HCT116 (cell line): Measurements from ENCODE around the gene PRKCH. TPM values are rescaled to one million over a fixed set of nuclear protein-coding genes. Genes with fewer than 3 reads are reported as not detected.

Experiments used
- ATAC-seq: fragments of 200-7000 bp; cut with Tn5 transposase; 2 replicates; pipeline ENCODE4 v1.9.1; 2020; ENCODE audit warnings: mild to moderate bottlenecking, moderate library complexity
- BruUV-seq: library from RNA; stranded (reverse); fragments of 400-500 nt; replicated peaks from 2 replicates; lab custom pipeline; 2021; lab: Mats Ljungman, UMichigan
- CTCF ChIA-PET: fragments of 300-600 bp; sonication (Branson Sonifier 250); formaldehyde crosslinking; loops from one replicate; lab custom pipeline; 2021; ENCODE audit warnings: antibody characterized with exemption; lab: Charles Lee
- POLR2A ChIA-PET: fragments of 300-600, 350-600 bp; sonication (Branson Sonifier 250); formaldehyde crosslinking; loops from one replicate; lab custom pipeline; 2021; ENCODE audit warnings: antibody characterized with exemption; lab: Charles Lee
- RAD21 ChIA-PET, 2 experiments: fragments of 300-600 bp; sonication (Branson Sonifier 250); formaldehyde crosslinking; loops; one replicate each; lab custom pipeline; 2023; ENCODE audit warnings: low total read pairs in 2 of 2; ENCODE audit not compliant: uncharacterized antibody in 2 of 2, unreplicated experiment in 2 of 2, low non-redundant PET in 1 of 2; lab: Charles Lee
- DNase-seq: peaks from one replicate; pipeline ENCODE4 v3.0.0-alpha.2; 2010; ENCODE audit warnings: low read depth, low spot score
- H2AFZ ChIP-seq: fragments of 200-600 bp; shearing (Covaris generic), sonication (generic); 2 replicates; pipeline ENCODE4 v1.6.1; 2017; ENCODE audit warnings: low read depth, mixed run types, mixed read lengths, antibody characterized with exemption, low read length; ENCODE audit not compliant: poor library complexity, severe bottlenecking
- H3K27ac ChIP-seq: 2 replicates; pipeline ENCODE4 v1.5.1; 2012; ENCODE audit warnings: low read depth, low read length
- H3K27me3 ChIP-seq: fragments of 200-600 bp; sonication (generic); 2 replicates; pipeline ENCODE4 v1.6.1; 2016; ENCODE audit warnings: mixed run types, low read length, mixed read lengths; ENCODE audit not compliant: insufficient read depth
- H3K36me3 ChIP-seq, 2 experiments: fragments of 200-500 bp in 1 of 2; fragments of 200-600 bp in 1 of 2; sonication (Bioruptor generic) in 1 of 2; sonication (generic) in 1 of 2; 2 replicates each; pipeline versions ENCODE4 v1.5.1 to v1.6.1; 2014 to 2016; ENCODE audit warnings: low read length in 2 of 2, inconsistent platforms in 1 of 2, mixed read lengths in 1 of 2, mixed run types in 1 of 2; ENCODE audit not compliant: insufficient read depth in 2 of 2, control insufficient read depth in 1 of 2
- H3K4me1 ChIP-seq, 2 experiments: fragments of 200-600 bp in 1 of 2; sonication (generic) in 1 of 2; 2 replicates each; pipeline versions ENCODE4 v1.5.1 to v1.6.1; 2012 to 2017; ENCODE audit warnings: low read length in 2 of 2, inconsistent platforms in 1 of 2, mild to moderate bottlenecking in 1 of 2, mixed read lengths in 1 of 2, mixed run types in 1 of 2, moderate library complexity in 1 of 2; ENCODE audit not compliant: insufficient read depth in 2 of 2, control insufficient read depth in 1 of 2
- H3K4me2 ChIP-seq: fragments of 200-600 bp; sonication (generic); 2 replicates; pipeline ENCODE4 v1.6.1; 2017; ENCODE audit warnings: mixed run types, low read length, mixed read lengths
- H3K4me3 ChIP-seq, 2 experiments: fragments of 200-600 bp in 1 of 2; sonication (generic) in 1 of 2; replicated peaks in 1 of 2; 2 replicates each; pipeline ENCODE4 v1.5.1; 2011 to 2016; ENCODE audit warnings: low read length in 2 of 2, control low read depth in 1 of 2, low read depth in 1 of 2, mild to moderate bottlenecking in 1 of 2, mixed read lengths in 1 of 2, mixed run types in 1 of 2
- H3K79me2 ChIP-seq: fragments of 200-600 bp; sonication (generic); 2 replicates; pipeline ENCODE4 v1.6.1; 2017; ENCODE audit warnings: mild to moderate bottlenecking, mixed run types, low read length, moderate library complexity, mixed read lengths; ENCODE audit not compliant: insufficient read depth
- H3K9ac ChIP-seq: fragments of 200-600 bp; sonication (generic); 2 replicates; pipeline ENCODE4 v1.6.1; 2016; ENCODE audit warnings: low read length, mixed read lengths
- H3K9me2 ChIP-seq: fragments of 200-600 bp; sonication (generic), shearing (Covaris generic); 2 replicates; pipeline ENCODE4 v1.6.1; 2017; ENCODE audit warnings: mixed run types, mild to moderate bottlenecking, moderate library complexity; ENCODE audit not compliant: insufficient read depth
- H3K9me3 ChIP-seq, 2 experiments: fragments of 200-500 bp in 1 of 2; fragments of 200-600 bp in 1 of 2; sonication (Bioruptor generic) in 1 of 2; sonication (generic) in 1 of 2; 2 replicates each; pipeline ENCODE4 v1.6.1; 2014 to 2017; ENCODE audit warnings: low read length in 2 of 2, mixed read lengths in 2 of 2, inconsistent platforms in 1 of 2, low read depth in 1 of 2, mild to moderate bottlenecking in 1 of 2, mixed run types in 1 of 2, moderate library complexity in 1 of 2; ENCODE audit not compliant: control insufficient read depth in 1 of 2, insufficient read depth in 1 of 2
- H4K20me1 ChIP-seq: fragments of 200-600 bp; sonication (generic), shearing (Covaris generic); 2 replicates; pipeline ENCODE4 v1.6.1; 2017; ENCODE audit warnings: mixed run types, mild to moderate bottlenecking, moderate library complexity; ENCODE audit not compliant: insufficient read depth
- CEBPB ChIP-seq: IDR thresholded peaks from 2 replicates; pipeline ENCODE4 v1.6.1; 2012; ENCODE audit warnings: low read depth
- EGR1 ChIP-seq: IDR thresholded peaks from 2 replicates; pipeline ENCODE4 v1.6.1; 2012; ENCODE audit warnings: low read depth
- EZH2 ChIP-seq: fragments of 200-600 bp; sonication (generic); IDR thresholded peaks from 2 replicates; pipeline ENCODE4 v1.6.1; 2017; ENCODE audit warnings: antibody characterized with exemption, mixed run types
- FOSL1 ChIP-seq: IDR thresholded peaks from 2 replicates; pipeline ENCODE4 v1.6.1; 2012; ENCODE audit warnings: low read depth
- JUND ChIP-seq: IDR thresholded peaks from 2 replicates; pipeline ENCODE4 v1.6.1; 2012
- POLR2A ChIP-seq: IDR thresholded peaks from 2 replicates; pipeline ENCODE4 v1.7.0; 2011; ENCODE audit warnings: borderline replicate concordance; ENCODE audit not compliant: insufficient read depth, insufficient read length; ENCODE audit errors: extremely low read depth
- RAD21 ChIP-seq: IDR thresholded peaks from 2 replicates; pipeline ENCODE4 v1.6.1; 2012; ENCODE audit warnings: low read depth, mild to moderate bottlenecking
- SIN3A ChIP-seq: IDR thresholded peaks from 2 replicates; pipeline ENCODE4 v1.6.1; 2012; ENCODE audit warnings: low read depth
- SP1 ChIP-seq: IDR thresholded peaks from 2 replicates; pipeline ENCODE4 v1.6.1; 2012; ENCODE audit warnings: low read depth
- TCF7L2 ChIP-seq: IDR thresholded peaks from 2 replicates; pipeline ENCODE4 v1.7.0; 2011; ENCODE audit warnings: borderline replicate concordance, inconsistent platforms; ENCODE audit not compliant: insufficient read depth, insufficient read length; ENCODE audit errors: extremely low read depth
- ZNF274 ChIP-seq: fragments of 200-500 bp; sonication (Bioruptor generic); IDR thresholded peaks from 2 replicates; pipeline ENCODE4 v1.6.1; 2014; ENCODE audit warnings: mild to moderate bottlenecking, low read depth, low read length, inconsistent platforms
- intact Hi-C: fragments of 100-400 bp; cut with micrococcal nuclease; formaldehyde crosslinking; loops from 2 replicates; pipeline ENCODE4 v1.10.0; 2022
- total RNA-seq: library from RNA; stranded (reverse); gene quantifications from one replicate; pipeline ENCODE4 v1.2.1, GENCODE V29; 2021; ENCODE audit not compliant: unreplicated experiment
- TF ChIP-seq, protein P1 (sequence below): IDR thresholded peaks from 2 replicates; pipeline ENCODE4 v1.6.1; 2012
- TF ChIP-seq, protein P2 (sequence below), 3 experiments: fragments of 200-600 bp in 1 of 3; sonication (generic) in 1 of 3; IDR thresholded peaks in 2 of 3; conservative IDR thresholded peaks in 1 of 3; 2 replicates each; pipeline ENCODE4 v1.5.1; 2012 to 2017; ENCODE audit warnings: low read depth in 2 of 3, low read length in 2 of 3, antibody characterized with exemption in 1 of 3, borderline replicate concordance in 1 of 3, control low read depth in 1 of 3, mild to moderate bottlenecking in 1 of 3, mixed read lengths in 1 of 3, mixed run types in 1 of 3, moderate library complexity in 1 of 3; ENCODE audit not compliant: insufficient read depth in 1 of 3
- TF ChIP-seq, protein P3 (sequence below): IDR thresholded peaks from 2 replicates; pipeline ENCODE4 v1.6.1; 2012
- TF ChIP-seq, protein P4 (sequence below): IDR thresholded peaks from 2 replicates; pipeline ENCODE4 v1.6.1; 2012; ENCODE audit warnings: low read depth
- TF ChIP-seq, protein P5 (sequence below): IDR thresholded peaks from 2 replicates; pipeline ENCODE4 v1.6.1; 2011; ENCODE audit warnings: mild to moderate bottlenecking, low read length, moderate library complexity; ENCODE audit not compliant: insufficient replicate concordance; ENCODE audit errors: extremely low read depth

Gene PRKCH
- total RNA-seq, 1 experiment from 2014 or later, result 16.6 TPM

DNA sequence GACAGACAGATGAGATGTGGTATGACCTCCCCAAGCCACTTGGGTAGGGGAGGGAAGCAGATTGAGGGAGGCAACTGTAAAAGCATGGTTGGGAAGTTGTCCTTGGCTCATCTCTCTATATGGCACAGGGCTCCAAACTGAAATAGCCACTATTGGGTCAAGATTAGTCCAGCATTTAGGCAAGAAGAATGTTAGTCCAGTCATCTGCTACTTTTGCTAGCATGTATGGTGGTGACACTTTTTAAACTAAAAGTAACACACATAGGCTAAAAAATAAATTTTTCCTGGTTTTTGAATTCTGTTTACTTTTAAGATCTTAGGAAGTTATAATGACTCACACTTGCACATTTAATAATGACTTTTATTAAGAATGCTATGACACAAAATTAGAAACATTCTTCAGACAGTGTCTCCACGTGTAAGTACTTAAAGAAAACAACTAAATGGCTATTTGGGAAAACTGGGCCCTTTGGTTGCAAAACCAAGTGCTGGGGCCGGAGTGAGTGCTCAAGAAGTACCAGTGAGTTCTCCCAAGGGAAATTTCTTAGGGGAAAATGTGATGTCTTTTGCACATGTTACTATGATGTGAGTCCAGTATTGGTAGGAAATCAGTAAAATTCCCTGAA, 194.9 kb downstream of the PRKCH start (continued):
- TF ChIP-seq ZNF274, result no peak

DNA sequence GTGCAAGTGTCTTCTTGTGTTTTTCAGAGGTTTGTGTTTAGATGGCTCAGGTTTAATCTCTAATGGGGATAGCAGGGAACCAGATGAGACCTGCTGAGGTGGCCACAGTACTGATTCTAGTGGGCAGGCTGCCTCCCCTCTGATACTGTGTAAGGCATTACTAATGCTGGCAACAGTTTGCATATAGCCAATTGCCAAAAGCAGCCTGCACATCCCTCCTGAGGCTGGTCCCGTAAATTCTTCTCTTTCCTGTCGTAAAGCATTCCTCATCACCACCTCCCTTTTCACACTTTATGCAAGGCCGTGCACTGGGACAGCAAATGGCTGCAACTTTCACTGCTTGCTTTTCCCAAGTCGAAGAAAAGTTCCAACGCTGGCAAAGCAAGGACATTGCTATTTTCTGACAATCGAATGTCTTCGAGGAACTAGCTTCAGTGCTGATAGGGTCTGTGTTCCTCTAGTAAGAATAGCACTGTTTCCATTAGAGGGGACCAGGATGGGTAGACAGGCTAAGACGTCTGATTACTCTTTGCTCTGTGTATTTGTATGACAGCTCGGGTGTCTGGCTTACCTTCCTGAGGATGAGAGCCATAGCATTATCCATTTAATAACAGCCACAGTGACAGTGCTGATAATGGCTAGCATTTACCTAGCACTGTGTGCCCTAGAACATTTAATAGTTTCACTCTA, 195.7 kb downstream of the PRKCH start:
- TF ChIP-seq FOSL1 (no peak), CEBPB (no peak), SIN3A (no peak), ZNF274 (no peak), TCF7L2 (no peak), EGR1 (no peak), EZH2 (no peak), JUND (no peak), POLR2A (no peak), SP1 (no peak), RAD21 (no peak)
- TF ChIP-seq, protein P1, sequence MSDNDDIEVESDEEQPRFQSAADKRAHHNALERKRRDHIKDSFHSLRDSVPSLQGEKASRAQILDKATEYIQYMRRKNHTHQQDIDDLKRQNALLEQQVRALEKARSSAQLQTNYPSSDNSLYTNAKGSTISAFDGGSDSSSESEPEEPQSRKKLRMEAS, result no peak
- TF ChIP-seq, protein P2, sequence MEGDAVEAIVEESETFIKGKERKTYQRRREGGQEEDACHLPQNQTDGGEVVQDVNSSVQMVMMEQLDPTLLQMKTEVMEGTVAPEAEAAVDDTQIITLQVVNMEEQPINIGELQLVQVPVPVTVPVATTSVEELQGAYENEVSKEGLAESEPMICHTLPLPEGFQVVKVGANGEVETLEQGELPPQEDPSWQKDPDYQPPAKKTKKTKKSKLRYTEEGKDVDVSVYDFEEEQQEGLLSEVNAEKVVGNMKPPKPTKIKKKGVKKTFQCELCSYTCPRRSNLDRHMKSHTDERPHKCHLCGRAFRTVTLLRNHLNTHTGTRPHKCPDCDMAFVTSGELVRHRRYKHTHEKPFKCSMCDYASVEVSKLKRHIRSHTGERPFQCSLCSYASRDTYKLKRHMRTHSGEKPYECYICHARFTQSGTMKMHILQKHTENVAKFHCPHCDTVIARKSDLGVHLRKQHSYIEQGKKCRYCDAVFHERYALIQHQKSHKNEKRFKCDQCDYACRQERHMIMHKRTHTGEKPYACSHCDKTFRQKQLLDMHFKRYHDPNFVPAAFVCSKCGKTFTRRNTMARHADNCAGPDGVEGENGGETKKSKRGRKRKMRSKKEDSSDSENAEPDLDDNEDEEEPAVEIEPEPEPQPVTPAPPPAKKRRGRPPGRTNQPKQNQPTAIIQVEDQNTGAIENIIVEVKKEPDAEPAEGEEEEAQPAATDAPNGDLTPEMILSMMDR (IDR thresholded peaks at IDR 0.05 in 2 of 3, conservative IDR thresholded peaks at IDR 0.05 in 1 of 3; ENCODE audit: borderline replicate concordance in 1 of 3, insufficient read depth in 1 of 3, low read depth in 2 of 3, low read length in 2 of 3), result no peak
- TF ChIP-seq, protein P3, sequence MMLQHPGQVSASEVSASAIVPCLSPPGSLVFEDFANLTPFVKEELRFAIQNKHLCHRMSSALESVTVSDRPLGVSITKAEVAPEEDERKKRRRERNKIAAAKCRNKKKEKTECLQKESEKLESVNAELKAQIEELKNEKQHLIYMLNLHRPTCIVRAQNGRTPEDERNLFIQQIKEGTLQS, result no peak
- TF ChIP-seq, protein P4, sequence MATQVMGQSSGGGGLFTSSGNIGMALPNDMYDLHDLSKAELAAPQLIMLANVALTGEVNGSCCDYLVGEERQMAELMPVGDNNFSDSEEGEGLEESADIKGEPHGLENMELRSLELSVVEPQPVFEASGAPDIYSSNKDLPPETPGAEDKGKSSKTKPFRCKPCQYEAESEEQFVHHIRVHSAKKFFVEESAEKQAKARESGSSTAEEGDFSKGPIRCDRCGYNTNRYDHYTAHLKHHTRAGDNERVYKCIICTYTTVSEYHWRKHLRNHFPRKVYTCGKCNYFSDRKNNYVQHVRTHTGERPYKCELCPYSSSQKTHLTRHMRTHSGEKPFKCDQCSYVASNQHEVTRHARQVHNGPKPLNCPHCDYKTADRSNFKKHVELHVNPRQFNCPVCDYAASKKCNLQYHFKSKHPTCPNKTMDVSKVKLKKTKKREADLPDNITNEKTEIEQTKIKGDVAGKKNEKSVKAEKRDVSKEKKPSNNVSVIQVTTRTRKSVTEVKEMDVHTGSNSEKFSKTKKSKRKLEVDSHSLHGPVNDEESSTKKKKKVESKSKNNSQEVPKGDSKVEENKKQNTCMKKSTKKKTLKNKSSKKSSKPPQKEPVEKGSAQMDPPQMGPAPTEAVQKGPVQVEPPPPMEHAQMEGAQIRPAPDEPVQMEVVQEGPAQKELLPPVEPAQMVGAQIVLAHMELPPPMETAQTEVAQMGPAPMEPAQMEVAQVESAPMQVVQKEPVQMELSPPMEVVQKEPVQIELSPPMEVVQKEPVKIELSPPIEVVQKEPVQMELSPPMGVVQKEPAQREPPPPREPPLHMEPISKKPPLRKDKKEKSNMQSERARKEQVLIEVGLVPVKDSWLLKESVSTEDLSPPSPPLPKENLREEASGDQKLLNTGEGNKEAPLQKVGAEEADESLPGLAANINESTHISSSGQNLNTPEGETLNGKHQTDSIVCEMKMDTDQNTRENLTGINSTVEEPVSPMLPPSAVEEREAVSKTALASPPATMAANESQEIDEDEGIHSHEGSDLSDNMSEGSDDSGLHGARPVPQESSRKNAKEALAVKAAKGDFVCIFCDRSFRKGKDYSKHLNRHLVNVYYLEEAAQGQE, result no peak
- TF ChIP-seq, protein P5, sequence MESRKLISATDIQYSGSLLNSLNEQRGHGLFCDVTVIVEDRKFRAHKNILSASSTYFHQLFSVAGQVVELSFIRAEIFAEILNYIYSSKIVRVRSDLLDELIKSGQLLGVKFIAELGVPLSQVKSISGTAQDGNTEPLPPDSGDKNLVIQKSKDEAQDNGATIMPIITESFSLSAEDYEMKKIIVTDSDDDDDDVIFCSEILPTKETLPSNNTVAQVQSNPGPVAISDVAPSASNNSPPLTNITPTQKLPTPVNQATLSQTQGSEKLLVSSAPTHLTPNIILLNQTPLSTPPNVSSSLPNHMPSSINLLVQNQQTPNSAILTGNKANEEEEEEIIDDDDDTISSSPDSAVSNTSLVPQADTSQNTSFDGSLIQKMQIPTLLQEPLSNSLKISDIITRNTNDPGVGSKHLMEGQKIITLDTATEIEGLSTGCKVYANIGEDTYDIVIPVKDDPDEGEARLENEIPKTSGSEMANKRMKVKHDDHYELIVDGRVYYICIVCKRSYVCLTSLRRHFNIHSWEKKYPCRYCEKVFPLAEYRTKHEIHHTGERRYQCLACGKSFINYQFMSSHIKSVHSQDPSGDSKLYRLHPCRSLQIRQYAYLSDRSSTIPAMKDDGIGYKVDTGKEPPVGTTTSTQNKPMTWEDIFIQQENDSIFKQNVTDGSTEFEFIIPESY, result no peak
- Histone ChIP-seq H3K36me3 (no peaks in the 10 kb centered on the region), H3K79me2 (no peaks in the 10 kb centered on the region), H3K9ac (no peak overlapping the region), H3K4me2 (no peak overlapping the region), H3K9me3 (no peaks in the 10 kb centered on the region), H3K4me1 (peaks cover 21 to 43% of the 10 kb centered on the region in 2 experiments), H2AFZ (no peak overlapping the region), H4K20me1 (no peaks in the 10 kb centered on the region), H3K27me3 (no peaks in the 10 kb centered on the region), H3K4me3 (no peak overlapping the region), H3K27ac (no peak overlapping the region), H3K9me2 (no peaks in the 10 kb centered on the region)
- ChIA-PET CTCF (no interaction called here), POLR2A (interaction anchor here (1.1 kb wide), 1 partner anchor 46 kb away, joined by 5 read pairs; no protein-coding TSS in a partner anchor), RAD21 (no interaction called here)
- intact Hi-C loops, result no loop called here
- ATAC-seq, result no peak
- no TSS peak for BruUV-seq
- no peak for DNase-seq
